Heart left ventricle (tissue), 16 donors: Measurements from ENCODE around the gene PIGV. TPM values are rescaled to one million over a fixed set of nuclear protein-coding genes. Genes with fewer than 3 reads are reported as not detected.
A peak's percentile ranks its signal among the peaks of the same experiment; 100 is the strongest.

Experiments
- ATAC-seq, 4 donors: fragments of 200-7000 bp; cut with Tn5 transposase; one replicate each; pipeline ENCODE4 v1.9.1; 2020 to 2022; ENCODE audit warnings: moderate library complexity in 4 of 4, mild to moderate bottlenecking in 3 of 4, moderate number of reproducible peaks in 1 of 4
- DNase-seq, 5 donors: peaks; one replicate each; pipeline ENCODE4 v3.0.0-alpha.2; 2020
- H3K27ac ChIP-seq, 12 donors: fragments of 200-600 bp; sonication (generic) in 4 of 12; one replicate each; pipeline versions ENCODE4 v1.5.0 to v1.8.0; 2016 to 2022; ENCODE audit warnings: mild to moderate bottlenecking in 2 of 12
- H3K27me3 ChIP-seq, 9 donors: fragments of 200-600 bp; sonication (generic) in 2 of 9; one replicate each; pipeline versions ENCODE4 v1.5.1 to v1.8.0; 2016 to 2022; ENCODE audit warnings: mild to moderate bottlenecking in 3 of 9
- H3K36me3 ChIP-seq, 9 donors: fragments of 200-600 bp; sonication (generic) in 2 of 9; one replicate each; pipeline versions ENCODE4 v1.5.0 to v1.8.0; 2018 to 2022; ENCODE audit warnings: mild to moderate bottlenecking in 2 of 9
- H3K4me1 ChIP-seq, 12 donors: fragments of 200-600 bp; sonication (generic) in 4 of 12; one replicate each; pipeline versions ENCODE4 v1.5.0 to v1.8.0; 2016 to 2022; ENCODE audit warnings: mild to moderate bottlenecking in 3 of 12
- H3K4me3 ChIP-seq, 12 donors: fragments of 200-600 bp; sonication (generic) in 4 of 12; one replicate each; pipeline versions ENCODE4 v1.5.0 to v1.8.0; 2017 to 2022; ENCODE audit warnings: mild to moderate bottlenecking in 9 of 12, moderate library complexity in 4 of 12
- H3K9me3 ChIP-seq, 12 donors: fragments of 200-600 bp; sonication (generic) in 4 of 12; one replicate each; pipeline versions ENCODE4 v1.5.0 to v1.8.0; 2016 to 2022; ENCODE audit warnings: mild to moderate bottlenecking in 1 of 12
- POLR2A ChIP-seq, 2 donors: fragments of 450-650 bp; IDR thresholded peaks; one replicate each; pipeline ENCODE4 v1.6.1; 2017; ENCODE audit warnings: antibody characterized with exemption in 2 of 2, mild to moderate bottlenecking in 2 of 2, moderate library complexity in 2 of 2
- WGBS, 4 donors: extraction: QIAGEN DNeasy Blood & Tissue Kit in 2 of 4; methylation state at CpG; one replicate each; pipeline versions ENCODE4 v1.1.5 to v1.1.7; 2013 to 2018; 5-methylcytosine and 5-hydroxymethylcytosine counted together
- intact Hi-C, 10 donors: fragments of 100-400 bp; cut with DNase I; formaldehyde crosslinking; loops; one replicate each; pipeline versions ENCODE4 v1.11.1 to v1.14.2; 2022
- polyA plus RNA-seq, 2 donors: library from polyadenylated mRNA; stranded (reverse); fragments of 200-250 nt; gene quantifications; one replicate each; pipeline ENCODE4 v1.2.3, GENCODE V29; 2013
- total RNA-seq, 9 donors: library from RNA; depleted of rRNA in 2 of 9; stranded (reverse); fragments of >200 nt in 2 of 9; fragmentation: NEBNext Ultra II Directional in 3 of 9; extraction: Animal tissue kit (Norgen Biotek cat#: 25700) in 3 of 9; gene quantifications; one replicate each; pipeline versions ENCODE4 v1.1.0 to v1.2.4, GENCODE V29; 2016 to 2023
- TF ChIP-seq, protein P1 (sequence below), 12 donors: fragments of 200-600 bp; sonication (generic) in 4 of 12; IDR thresholded peaks; one replicate each; pipeline versions ENCODE4 v1.5.0 to v1.8.0; 2018 to 2022; ENCODE audit warnings: antibody characterized with exemption in 12 of 12, mild to moderate bottlenecking in 5 of 12
- donor health status: ischemic (EF 13 %, LVEDD 7.1; RV severe dilation, severe dysfunction).
- donor health status: healthy with polysubstance abuse.
- donor health status: DM: no; HTN: yes; CAD: no.
- donor health status: DM: no; HTN: no; CAD: no.
- donor health status: ischemic (EF 25% LVEDD 6.9; RV normal size, moderate dysfunction).
- donor health status: ischemic (EF 25% LVEDD 5.7; RV mildly dilated, moderate dysfunction).
- donor health status: healthy.
- donor health status: DM: yes; HTN: yes; CAD: no.
- donor health status: ischemic (EF 35%, LVEDD 5.7; RV mildly dilated, moderate dysfunction).
- donor health status: nonischemic (EF 11% LVEDD 7.7; RV severe dilation, severe dysfunction).
- donor health status: DM: yes; HTN: yes; CAD: no.
- donor health status: PGD.
- donor health status: ischemic (EF 29% LVEDD 5.4; RV normal size, mild dysfunction).
- donor health status: nonischemic (EF 23%, LVEDD 6.1; RV moderate dilation, normal function).

PIGV gene
- total and polyA plus RNA-seq, 11 donors, result 2.7 to 8.8 (median 5.3) TPM

DNA sequence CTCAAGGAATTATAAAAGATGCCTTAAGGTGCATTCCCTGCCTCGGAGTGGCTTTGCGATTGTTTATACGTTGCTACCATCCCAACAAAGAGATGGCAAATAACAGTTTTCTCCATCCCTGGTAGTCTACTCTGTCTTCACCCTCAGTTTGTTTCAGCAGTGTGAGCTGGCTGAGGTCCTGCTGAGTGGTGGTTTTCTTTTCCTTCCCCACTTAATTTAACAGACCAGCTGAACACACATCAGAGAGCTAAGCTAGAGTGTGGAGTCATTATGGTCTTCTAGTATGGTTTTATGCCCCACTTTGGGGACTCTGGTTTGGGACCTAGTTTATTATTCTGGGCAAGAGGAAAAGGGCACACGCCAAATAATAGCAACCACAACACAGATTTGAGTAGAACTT, 2.2 kb downstream of the PIGV start:
- Histone ChIP-seq H3K36me3 (peaks cover 0 to 17% (median 10%) of the 10 kb centered on the region in 9 donors), H3K4me3 (no peak overlapping the region), H3K27ac (peak overlapping the region in 9 of 12 donors; percentile 1 to 100 (median 96)), H3K9me3 (no peaks in the 10 kb centered on the region), H3K4me1 (peaks cover 0 to 61% (median 53%) of the 10 kb centered on the region in 12 donors), H3K27me3 (no peaks in the 10 kb centered on the region)
- ATAC-seq (no peak), DNase-seq (no peak)
- intact Hi-C loops, result loop anchor here (1.0 to 10.0 kb wide), 12 partner anchors 38 to 288 kb away; partner anchors contain the start of gene ARID1A (in 1 of the 10)
- TF ChIP-seq, protein P1, sequence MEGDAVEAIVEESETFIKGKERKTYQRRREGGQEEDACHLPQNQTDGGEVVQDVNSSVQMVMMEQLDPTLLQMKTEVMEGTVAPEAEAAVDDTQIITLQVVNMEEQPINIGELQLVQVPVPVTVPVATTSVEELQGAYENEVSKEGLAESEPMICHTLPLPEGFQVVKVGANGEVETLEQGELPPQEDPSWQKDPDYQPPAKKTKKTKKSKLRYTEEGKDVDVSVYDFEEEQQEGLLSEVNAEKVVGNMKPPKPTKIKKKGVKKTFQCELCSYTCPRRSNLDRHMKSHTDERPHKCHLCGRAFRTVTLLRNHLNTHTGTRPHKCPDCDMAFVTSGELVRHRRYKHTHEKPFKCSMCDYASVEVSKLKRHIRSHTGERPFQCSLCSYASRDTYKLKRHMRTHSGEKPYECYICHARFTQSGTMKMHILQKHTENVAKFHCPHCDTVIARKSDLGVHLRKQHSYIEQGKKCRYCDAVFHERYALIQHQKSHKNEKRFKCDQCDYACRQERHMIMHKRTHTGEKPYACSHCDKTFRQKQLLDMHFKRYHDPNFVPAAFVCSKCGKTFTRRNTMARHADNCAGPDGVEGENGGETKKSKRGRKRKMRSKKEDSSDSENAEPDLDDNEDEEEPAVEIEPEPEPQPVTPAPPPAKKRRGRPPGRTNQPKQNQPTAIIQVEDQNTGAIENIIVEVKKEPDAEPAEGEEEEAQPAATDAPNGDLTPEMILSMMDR (IDR thresholded peaks at IDR 0.05), result no peak
- no peak for TF ChIP-seq POLR2A (IDR thresholded peaks at IDR 0.05)
- 80 to 84% (median 83%) methylated on average over 4 of the region's 4 CpGs for WGBS, 4 donors

DNA sequence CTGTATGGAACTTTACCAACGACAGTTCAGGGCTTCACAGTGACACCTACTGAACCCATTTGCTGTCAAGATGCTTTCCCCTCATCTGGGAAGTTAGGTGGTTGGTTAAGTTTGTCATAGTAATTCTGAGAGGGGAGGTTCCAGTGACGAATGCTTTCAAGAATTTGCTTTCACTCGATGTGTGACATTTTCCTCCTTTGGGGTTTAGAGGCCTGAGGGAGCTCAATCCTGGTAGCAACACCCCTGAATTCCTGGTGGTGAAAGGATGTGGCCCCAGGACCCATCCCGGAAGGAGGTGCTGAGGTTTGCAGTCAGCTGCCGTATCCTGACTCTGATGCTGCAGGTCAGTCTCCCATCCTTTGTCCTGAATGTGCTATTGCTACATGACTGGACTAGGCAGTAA, 2.8 kb downstream of the PIGV start:
- peaks cover 0 to 23% (median 15%) of the 10 kb centered on the region in 9 donors for H3K36me3 ChIP-seq
- H3K9me3 ChIP-seq, result no peaks in the 10 kb centered on the region
- ATAC-seq (no peak), DNase-seq (no peak)
- TF ChIP-seq, protein P1 (IDR thresholded peaks at IDR 0.05), result no peak
- TF ChIP-seq POLR2A (IDR thresholded peaks at IDR 0.05), result no peak
- WGBS, 4 donors, result 43 to 56% (median 52%) methylated on average over 5 of the region's 5 CpGs
- intact Hi-C loops, result loop anchor here in 2 of 10 donors (5.0 to 10.0 kb wide), 2 partner anchors 286 to 288 kb away; no protein-coding TSS in a partner anchor
- H3K4me1 ChIP-seq, result peaks cover 0 to 55% (median 47%) of the 10 kb centered on the region in 12 donors
- H3K27me3 ChIP-seq, result no peaks in the 10 kb centered on the region
- no peak overlapping the region for H3K4me3 ChIP-seq
- peak overlapping the region; percentile 1 to 100 (median 76) for H3K27ac ChIP-seq

DNA sequence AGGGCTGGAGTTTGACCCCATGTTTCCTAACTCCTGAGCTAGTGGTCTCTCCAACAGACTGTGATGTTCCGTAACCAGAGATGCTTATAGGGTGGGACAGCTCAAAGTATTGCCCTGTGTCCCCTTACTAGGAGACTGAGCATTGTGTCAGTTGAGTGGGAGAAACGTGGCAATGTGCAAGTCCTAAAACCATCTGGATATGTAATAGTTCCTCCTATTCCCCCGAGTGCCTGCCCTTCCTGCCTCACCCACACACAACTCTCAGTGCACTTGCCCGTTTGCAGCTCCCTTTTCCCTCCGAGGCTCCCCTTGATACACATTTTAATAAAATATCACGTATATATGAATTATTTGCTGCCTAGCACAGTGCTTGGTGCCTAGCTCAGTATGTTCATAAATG, 3.4 kb downstream of the PIGV start:
- ATAC-seq (no peak), DNase-seq (peak in 1 of 5 donors; percentile 33)
- H3K9me3 ChIP-seq, result no peaks in the 10 kb centered on the region
- no peak overlapping the region for H3K4me3 ChIP-seq
- intact Hi-C loops, result loop anchor here in 2 of 10 donors (5.0 to 10.0 kb wide), 2 partner anchors 286 to 289 kb away; no protein-coding TSS in a partner anchor
- H3K27me3 ChIP-seq, result no peaks in the 10 kb centered on the region
- 45 to 53% (median 47%) methylated on average over 6 of the region's 6 CpGs for WGBS, 4 donors
- H3K4me1 ChIP-seq, result peaks cover 0 to 49% (median 41%) of the 10 kb centered on the region in 12 donors
- H3K36me3 ChIP-seq, result peaks cover 0 to 24% (median 15%) of the 10 kb centered on the region in 9 donors
- peak in 1 of 2 donors; percentile 11 for TF ChIP-seq POLR2A (IDR thresholded peaks at IDR 0.05)
- TF ChIP-seq, protein P1 (IDR thresholded peaks at IDR 0.05), result no peak
- peak overlapping the region in 11 of 12 donors; percentile 33 to 100 (median 77) for H3K27ac ChIP-seq

DNA sequence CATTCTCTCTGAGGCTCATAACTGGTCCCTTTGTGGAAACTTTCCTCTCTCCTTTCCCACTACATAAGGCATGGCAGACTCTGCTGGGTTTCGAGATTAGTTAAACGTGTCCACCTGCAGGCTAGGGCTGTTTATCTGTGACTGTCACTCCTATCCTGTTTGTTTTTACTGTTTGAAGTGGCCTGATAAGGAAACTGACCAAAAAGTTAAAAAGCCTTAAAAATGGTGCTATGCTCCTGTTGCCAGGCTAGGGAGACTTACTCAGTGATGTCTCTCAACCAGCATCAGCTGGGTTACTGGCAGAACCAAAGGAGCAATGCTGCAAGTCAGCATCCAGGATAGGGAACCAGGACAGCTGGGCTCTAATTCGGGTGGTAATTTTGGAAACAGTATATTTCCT, 3.9 kb downstream of the PIGV start:
- Histone ChIP-seq H3K27me3 (no peaks in the 10 kb centered on the region), H3K9me3 (no peaks in the 10 kb centered on the region), H3K4me1 (peaks cover 0 to 47% (median 39%) of the 10 kb centered on the region in 12 donors), H3K36me3 (peaks cover 0 to 29% (median 15%) of the 10 kb centered on the region in 9 donors), H3K4me3 (no peak overlapping the region), H3K27ac (peak overlapping the region; percentile 20 to 100 (median 76))
- TF ChIP-seq POLR2A (IDR thresholded peaks at IDR 0.05), result no peak
- TF ChIP-seq, protein P1 (IDR thresholded peaks at IDR 0.05), result no peak
- ATAC-seq, result no peak
- DNase-seq, result no peak
- 40 to 60% (median 51%) methylated on average over 3 of the region's 3 CpGs for WGBS, 4 donors
- intact Hi-C loops, result loop anchor here in 2 of 10 donors (5.0 to 10.0 kb wide), 2 partner anchors 287 to 289 kb away; no protein-coding TSS in a partner anchor
